ENCODE results near the gene FTO.

GRCh38 chr16:53980675-53981074 lies 276.7 kb downstream of the FTO start:
- TF ChIP-seq CTCF (IDR thresholded peaks at IDR 0.05), result no peak
- no peak for TF ChIP-seq CREB1 (CRISPR knock-in tag; IDR thresholded peaks at IDR 0.05)
- no peak for TF ChIP-seq USF1 (CRISPR knock-in tag; IDR thresholded peaks at IDR 0.05)
- no peak for TF ChIP-seq KAT7 (CRISPR knock-in tag; IDR thresholded peaks at IDR 0.05; ENCODE audit: borderline replicate concordance)
- TF ChIP-seq NFYB (CRISPR knock-in tag; conservative IDR thresholded peaks at IDR 0.05; ENCODE audit: low read depth), result no peak
- TF ChIP-seq GABPB1 (CRISPR knock-in tag; IDR thresholded peaks at IDR 0.05), result no peak
- TF ChIP-seq NR1H2 (CRISPR knock-in tag; IDR thresholded peaks at IDR 0.05), result no peak
- TF ChIP-seq GRHL2 (CRISPR knock-in tag; IDR thresholded peaks at IDR 0.05; ENCODE audit: insufficient replicate concordance, severe bottlenecking), result no peak
- no peak for TF ChIP-seq FOXJ3 (CRISPR knock-in tag; IDR thresholded peaks at IDR 0.05; ENCODE audit: borderline replicate concordance)
- TF ChIP-seq ATF1 (CRISPR knock-in tag; IDR thresholded peaks at IDR 0.05), result no peak
- no peak for TF ChIP-seq USF2 (CRISPR knock-in tag; IDR thresholded peaks at IDR 0.05)
- no peak for TF ChIP-seq MAX (CRISPR knock-in tag; IDR thresholded peaks at IDR 0.05)
